ENCODE data around the gene HDAC4.

Gene HDAC4

GRCh38 chr2:239292531-239292930 lies 108.3 kb downstream of the HDAC4 start (continued):
- TF ChIP-seq SCRT1 (tag by site-specific recombination; IDR thresholded peaks at IDR 0.05; ENCODE audit: borderline replicate concordance) (no peak), ZNF155 (tag by site-specific recombination; IDR thresholded peaks at IDR 0.05) (no peak), ZNF707 (tag by site-specific recombination; IDR thresholded peaks at IDR 0.05) (no peak), ZNF2 (tag by site-specific recombination; IDR thresholded peaks at IDR 0.05) (no peak), ZFP69B (tag by site-specific recombination; IDR thresholded peaks at IDR 0.05) (no peak), ZNF837 (tag by site-specific recombination; IDR thresholded peaks at IDR 0.05) (no peak), OVOL3 (tag by site-specific recombination; IDR thresholded peaks at IDR 0.05) (no peak), ZNF658 (tag by site-specific recombination; IDR thresholded peaks at IDR 0.05) (no peak)
- TF ChIP-seq, protein P1, sequence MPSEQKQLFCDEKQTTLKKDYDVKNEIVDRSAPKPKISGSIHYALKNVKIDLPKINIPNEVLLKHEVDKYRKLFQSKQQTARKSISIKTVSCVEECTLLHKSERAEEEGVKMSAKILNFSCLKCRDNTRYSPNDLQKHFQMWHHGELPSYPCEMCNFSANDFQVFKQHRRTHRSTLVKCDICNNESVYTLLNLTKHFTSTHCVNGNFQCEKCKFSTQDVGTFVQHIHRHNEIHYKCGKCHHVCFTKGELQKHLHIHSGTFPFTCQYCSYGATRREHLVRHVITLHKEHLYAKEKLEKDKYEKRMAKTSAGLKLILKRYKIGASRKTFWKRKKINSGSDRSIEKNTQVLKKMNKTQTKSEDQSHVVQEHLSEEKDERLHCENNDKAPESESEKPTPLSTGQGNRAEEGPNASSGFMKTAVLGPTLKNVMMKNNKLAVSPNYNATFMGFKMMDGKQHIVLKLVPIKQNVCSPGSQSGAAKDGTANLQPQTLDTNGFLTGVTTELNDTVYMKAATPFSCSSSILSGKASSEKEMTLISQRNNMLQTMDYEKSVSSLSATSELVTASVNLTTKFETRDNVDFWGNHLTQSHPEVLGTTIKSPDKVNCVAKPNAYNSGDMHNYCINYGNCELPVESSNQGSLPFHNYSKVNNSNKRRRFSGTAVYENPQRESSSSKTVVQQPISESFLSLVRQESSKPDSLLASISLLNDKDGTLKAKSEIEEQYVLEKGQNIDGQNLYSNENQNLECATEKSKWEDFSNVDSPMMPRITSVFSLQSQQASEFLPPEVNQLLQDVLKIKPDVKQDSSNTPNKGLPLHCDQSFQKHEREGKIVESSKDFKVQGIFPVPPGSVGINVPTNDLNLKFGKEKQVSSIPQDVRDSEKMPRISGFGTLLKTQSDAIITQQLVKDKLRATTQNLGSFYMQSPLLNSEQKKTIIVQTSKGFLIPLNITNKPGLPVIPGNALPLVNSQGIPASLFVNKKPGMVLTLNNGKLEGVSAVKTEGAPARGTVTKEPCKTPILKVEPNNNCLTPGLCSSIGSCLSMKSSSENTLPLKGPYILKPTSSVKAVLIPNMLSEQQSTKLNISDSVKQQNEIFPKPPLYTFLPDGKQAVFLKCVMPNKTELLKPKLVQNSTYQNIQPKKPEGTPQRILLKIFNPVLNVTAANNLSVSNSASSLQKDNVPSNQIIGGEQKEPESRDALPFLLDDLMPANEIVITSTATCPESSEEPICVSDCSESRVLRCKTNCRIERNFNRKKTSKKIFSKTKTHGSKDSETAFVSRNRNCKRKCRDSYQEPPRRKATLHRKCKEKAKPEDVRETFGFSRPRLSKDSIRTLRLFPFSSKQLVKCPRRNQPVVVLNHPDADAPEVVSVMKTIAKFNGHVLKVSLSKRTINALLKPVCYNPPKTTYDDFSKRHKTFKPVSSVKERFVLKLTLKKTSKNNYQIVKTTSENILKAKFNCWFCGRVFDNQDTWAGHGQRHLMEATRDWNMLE (tag by site-specific recombination; conservative IDR thresholded peaks at IDR 0.05; ENCODE audit: low read depth), result no peak

DNA sequence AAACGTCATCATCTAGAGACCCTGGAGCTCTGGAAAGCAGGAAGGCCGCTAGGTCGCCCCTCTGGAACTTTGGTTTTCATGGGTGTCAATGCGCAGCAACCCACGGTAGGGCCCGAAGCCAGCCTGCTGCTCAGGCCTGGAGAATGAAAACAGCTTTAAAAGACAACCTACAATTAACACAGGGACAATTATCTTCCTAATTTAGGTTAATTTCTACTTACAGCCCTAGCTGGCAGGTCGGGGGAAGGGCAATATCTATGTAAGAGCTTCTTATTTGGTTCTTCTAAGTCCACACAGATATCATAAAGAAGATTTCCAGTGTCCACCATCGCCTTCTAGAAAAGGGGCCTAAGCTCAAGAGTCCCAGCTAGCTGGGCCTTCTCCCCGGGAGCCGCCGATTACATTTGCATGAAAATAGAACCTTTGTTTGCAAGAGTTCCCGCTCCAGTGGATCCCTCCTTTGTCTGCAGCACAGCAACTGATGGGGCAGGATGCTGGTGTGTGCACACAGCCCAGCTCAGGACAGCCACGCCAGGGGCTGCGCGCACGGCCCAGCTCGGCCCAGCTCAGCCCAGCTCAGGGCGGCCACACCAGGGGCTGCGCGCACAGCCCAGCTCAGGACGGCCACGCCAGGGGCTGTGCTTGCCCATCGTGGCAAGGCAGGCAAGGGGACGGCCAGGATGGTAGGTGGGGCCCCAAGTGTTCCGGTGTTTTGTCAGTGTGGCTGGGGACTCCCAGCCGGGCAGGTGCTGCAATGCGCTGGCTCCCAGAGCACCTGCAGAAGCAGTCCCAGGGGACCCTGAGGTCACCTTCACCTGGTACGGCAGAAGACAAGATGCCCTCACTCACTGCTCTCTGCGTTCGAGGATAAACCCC lies 109.1 kb downstream of the HDAC4 start:
- no peak overlapping the region for H3K27ac ChIP-seq (ENCODE audit: extremely low read depth, low read depth, low read length)
- H3K36me3 ChIP-seq (ENCODE audit: control insufficient read depth in 2 of 2, insufficient read depth in 1 of 2, low read length in 2 of 2), result no peaks in the 10 kb centered on the region
- POLR2A ChIA-PET, result no interaction called here
- no peak overlapping the region for H3K4me3 ChIP-seq (ENCODE audit: low read depth, low read length)
- H3K9me3 ChIP-seq (ENCODE audit: control insufficient read depth, insufficient read depth, low read depth, low read length), result no peaks in the 10 kb centered on the region
- CTCF ChIA-PET, result interaction anchor here (0.5 to 0.7 kb wide), 2 partner anchors 56 to 147 kb away, joined by 3 read pairs; no protein-coding TSS in a partner anchor
- H3K4me1 ChIP-seq (ENCODE audit: control insufficient read depth, insufficient read depth, low read length), result peaks cover 13% of the 10 kb centered on the region; the same call in 1 of the 2 replicates
- TF ChIP-seq ZNF600 (tag by site-specific recombination; IDR thresholded peaks at IDR 0.05) (no peak), ZNF654 (tag by site-specific recombination; IDR thresholded peaks at IDR 0.05; ENCODE audit: low read depth) (no peak), ZNF76 (tag by site-specific recombination; IDR thresholded peaks at IDR 0.05; ENCODE audit: borderline replicate concordance, low read depth) (no peak), ZNF19 (tag by site-specific recombination; IDR thresholded peaks at IDR 0.05; ENCODE audit: low read depth) (no peak), HOXC10 (CRISPR knock-in tag; IDR thresholded peaks at IDR 0.05) (no peak), SP2 (tag by site-specific recombination; IDR thresholded peaks at IDR 0.05) (no peak), SP3 (tag by site-specific recombination; IDR thresholded peaks at IDR 0.05) (no peak), HOXD13 (CRISPR knock-in tag; IDR thresholded peaks at IDR 0.05; ENCODE audit: borderline replicate concordance) (no peak), ZBTB10 (tag by site-specific recombination; IDR thresholded peaks at IDR 0.05) (no peak), ZNF830 (tag by site-specific recombination; IDR thresholded peaks at IDR 0.05; ENCODE audit: low read depth) (no peak), REST (tag by site-specific recombination; IDR thresholded peaks at IDR 0.05) (no peak), HOXA7 (CRISPR knock-in tag; IDR thresholded peaks at IDR 0.05; ENCODE audit: borderline replicate concordance) (no peak)
